HL-60 (cell line): ENCODE measurements around the gene UBTF.

Source experiments
- GABPA ChIP-seq: IDR thresholded peaks from 2 replicates; pipeline ENCODE4 v1.6.1; 2012; ENCODE audit warnings: low read depth
- POLR2AphosphoS5 ChIP-seq: IDR thresholded peaks from 2 replicates; pipeline ENCODE4 v1.6.1; 2012; ENCODE audit warnings: low read depth
- SPI1 ChIP-seq: IDR thresholded peaks from 2 replicates; pipeline ENCODE4 v1.6.1; 2012; ENCODE audit warnings: low read depth, mild to moderate bottlenecking, borderline replicate concordance
- TF ChIP-seq, protein P1 (sequence below): IDR thresholded peaks from one replicate; pipeline ENCODE4 v1.5.1; 2011; ENCODE audit warnings: low read length, control low read depth, inconsistent platforms; ENCODE audit not compliant: insufficient read depth
- TF ChIP-seq, protein P2 (sequence below): IDR thresholded peaks from 2 replicates; pipeline ENCODE4 v1.6.1; 2012; ENCODE audit warnings: low read depth; ENCODE audit not compliant: insufficient replicate concordance

DNA sequence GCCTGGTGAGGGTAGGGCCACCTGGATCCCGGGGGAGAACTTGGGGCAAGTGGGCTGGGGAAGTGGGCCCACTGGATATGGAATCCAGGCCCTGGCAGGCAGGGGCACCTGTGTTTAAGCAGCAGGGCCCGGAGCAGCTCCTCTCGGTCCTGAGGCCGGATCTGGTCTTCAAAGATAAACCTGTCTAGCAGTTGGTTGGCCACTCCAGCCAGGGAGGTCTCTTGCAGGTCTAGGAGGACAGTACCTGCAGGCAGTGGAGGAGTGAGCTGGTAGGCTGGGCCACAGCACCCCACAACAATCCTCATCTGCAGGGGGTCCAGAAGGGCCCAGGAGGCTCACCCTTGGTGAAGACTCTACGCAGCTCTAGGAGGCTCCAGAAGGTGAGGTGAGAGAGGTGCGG lies 40.8 kb upstream of the UBTF start:
- TF ChIP-seq, protein P1, sequence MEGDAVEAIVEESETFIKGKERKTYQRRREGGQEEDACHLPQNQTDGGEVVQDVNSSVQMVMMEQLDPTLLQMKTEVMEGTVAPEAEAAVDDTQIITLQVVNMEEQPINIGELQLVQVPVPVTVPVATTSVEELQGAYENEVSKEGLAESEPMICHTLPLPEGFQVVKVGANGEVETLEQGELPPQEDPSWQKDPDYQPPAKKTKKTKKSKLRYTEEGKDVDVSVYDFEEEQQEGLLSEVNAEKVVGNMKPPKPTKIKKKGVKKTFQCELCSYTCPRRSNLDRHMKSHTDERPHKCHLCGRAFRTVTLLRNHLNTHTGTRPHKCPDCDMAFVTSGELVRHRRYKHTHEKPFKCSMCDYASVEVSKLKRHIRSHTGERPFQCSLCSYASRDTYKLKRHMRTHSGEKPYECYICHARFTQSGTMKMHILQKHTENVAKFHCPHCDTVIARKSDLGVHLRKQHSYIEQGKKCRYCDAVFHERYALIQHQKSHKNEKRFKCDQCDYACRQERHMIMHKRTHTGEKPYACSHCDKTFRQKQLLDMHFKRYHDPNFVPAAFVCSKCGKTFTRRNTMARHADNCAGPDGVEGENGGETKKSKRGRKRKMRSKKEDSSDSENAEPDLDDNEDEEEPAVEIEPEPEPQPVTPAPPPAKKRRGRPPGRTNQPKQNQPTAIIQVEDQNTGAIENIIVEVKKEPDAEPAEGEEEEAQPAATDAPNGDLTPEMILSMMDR = no peak
- TF ChIP-seq, protein P2, sequence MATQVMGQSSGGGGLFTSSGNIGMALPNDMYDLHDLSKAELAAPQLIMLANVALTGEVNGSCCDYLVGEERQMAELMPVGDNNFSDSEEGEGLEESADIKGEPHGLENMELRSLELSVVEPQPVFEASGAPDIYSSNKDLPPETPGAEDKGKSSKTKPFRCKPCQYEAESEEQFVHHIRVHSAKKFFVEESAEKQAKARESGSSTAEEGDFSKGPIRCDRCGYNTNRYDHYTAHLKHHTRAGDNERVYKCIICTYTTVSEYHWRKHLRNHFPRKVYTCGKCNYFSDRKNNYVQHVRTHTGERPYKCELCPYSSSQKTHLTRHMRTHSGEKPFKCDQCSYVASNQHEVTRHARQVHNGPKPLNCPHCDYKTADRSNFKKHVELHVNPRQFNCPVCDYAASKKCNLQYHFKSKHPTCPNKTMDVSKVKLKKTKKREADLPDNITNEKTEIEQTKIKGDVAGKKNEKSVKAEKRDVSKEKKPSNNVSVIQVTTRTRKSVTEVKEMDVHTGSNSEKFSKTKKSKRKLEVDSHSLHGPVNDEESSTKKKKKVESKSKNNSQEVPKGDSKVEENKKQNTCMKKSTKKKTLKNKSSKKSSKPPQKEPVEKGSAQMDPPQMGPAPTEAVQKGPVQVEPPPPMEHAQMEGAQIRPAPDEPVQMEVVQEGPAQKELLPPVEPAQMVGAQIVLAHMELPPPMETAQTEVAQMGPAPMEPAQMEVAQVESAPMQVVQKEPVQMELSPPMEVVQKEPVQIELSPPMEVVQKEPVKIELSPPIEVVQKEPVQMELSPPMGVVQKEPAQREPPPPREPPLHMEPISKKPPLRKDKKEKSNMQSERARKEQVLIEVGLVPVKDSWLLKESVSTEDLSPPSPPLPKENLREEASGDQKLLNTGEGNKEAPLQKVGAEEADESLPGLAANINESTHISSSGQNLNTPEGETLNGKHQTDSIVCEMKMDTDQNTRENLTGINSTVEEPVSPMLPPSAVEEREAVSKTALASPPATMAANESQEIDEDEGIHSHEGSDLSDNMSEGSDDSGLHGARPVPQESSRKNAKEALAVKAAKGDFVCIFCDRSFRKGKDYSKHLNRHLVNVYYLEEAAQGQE = no peak
- TF ChIP-seq SPI1 = no peak
- no peak for TF ChIP-seq POLR2AphosphoS5
- no peak for TF ChIP-seq GABPA
